ENCODE data around the gene SALL4. TPM values are rescaled to one million over a fixed set of nuclear protein-coding genes. Genes with fewer than 3 reads are reported as not detected.

The SALL4 gene
- total and polyA plus RNA-seq, 4 donors = 0.06 to 3.8 (median 0.43) TPM

DNA sequence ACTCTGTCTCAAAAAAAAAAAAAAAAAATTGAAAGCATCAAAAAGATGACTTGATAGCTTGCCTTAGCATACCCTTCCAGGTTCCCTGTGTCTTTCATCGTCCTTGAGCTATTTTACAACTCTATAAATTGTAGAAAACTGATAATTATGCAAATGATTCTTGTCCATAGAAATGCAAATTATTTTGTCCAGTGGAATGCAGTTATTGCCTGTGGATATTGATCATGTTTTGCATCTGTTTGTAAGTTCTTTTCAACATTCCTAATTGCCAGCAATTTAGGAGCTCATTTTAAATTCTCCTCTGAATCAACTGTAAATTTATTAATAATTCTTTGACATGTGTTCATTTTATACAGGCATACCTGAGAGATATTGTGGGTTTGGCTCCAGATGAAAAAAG lies 27.1 kb downstream of the SALL4 start:
- H3K27ac ChIP-seq (ENCODE audit: low read depth in 1 of 2, low read length in 1 of 2) = no peak overlapping the region
- DNase-seq (no peak), ATAC-seq (ENCODE audit: insufficient read depth, low FRiP score) (no peak)
- H3K9ac ChIP-seq (ENCODE audit: insufficient read depth in 1 of 2, low read length in 2 of 2) = no peak overlapping the region
- no peaks in the 10 kb centered on the region for H3K4me1 ChIP-seq (ENCODE audit: control insufficient read depth in 5 of 5, insufficient read depth in 5 of 5, low read length in 5 of 5)
- TF ChIP-seq, protein P1, sequence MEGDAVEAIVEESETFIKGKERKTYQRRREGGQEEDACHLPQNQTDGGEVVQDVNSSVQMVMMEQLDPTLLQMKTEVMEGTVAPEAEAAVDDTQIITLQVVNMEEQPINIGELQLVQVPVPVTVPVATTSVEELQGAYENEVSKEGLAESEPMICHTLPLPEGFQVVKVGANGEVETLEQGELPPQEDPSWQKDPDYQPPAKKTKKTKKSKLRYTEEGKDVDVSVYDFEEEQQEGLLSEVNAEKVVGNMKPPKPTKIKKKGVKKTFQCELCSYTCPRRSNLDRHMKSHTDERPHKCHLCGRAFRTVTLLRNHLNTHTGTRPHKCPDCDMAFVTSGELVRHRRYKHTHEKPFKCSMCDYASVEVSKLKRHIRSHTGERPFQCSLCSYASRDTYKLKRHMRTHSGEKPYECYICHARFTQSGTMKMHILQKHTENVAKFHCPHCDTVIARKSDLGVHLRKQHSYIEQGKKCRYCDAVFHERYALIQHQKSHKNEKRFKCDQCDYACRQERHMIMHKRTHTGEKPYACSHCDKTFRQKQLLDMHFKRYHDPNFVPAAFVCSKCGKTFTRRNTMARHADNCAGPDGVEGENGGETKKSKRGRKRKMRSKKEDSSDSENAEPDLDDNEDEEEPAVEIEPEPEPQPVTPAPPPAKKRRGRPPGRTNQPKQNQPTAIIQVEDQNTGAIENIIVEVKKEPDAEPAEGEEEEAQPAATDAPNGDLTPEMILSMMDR (IDR thresholded peaks at IDR 0.05; ENCODE audit: control extremely low read depth, extremely low read depth) = no peak
- WGBS, 2 donors = 84 to 97% methylated on average over 1 of the region's 1 CpG
- H3K9me3 ChIP-seq (ENCODE audit: control insufficient read depth in 4 of 4, insufficient read depth in 3 of 4, low read length in 3 of 4) = peaks cover 0 to 4% (median 0%) of the 10 kb centered on the region in 4 donors
- no peak overlapping the region for H3K4me3 ChIP-seq
- peaks cover 0 to 2% (median 0%) of the 10 kb centered on the region in 4 donors for H3K36me3 ChIP-seq (ENCODE audit: control insufficient read depth in 4 of 4, insufficient read depth in 4 of 4, low read length in 4 of 4)
- H3K27me3 ChIP-seq (ENCODE audit: control insufficient read depth in 3 of 3, insufficient read depth in 3 of 3, low read length in 2 of 3) = no peaks in the 10 kb centered on the region

DNA sequence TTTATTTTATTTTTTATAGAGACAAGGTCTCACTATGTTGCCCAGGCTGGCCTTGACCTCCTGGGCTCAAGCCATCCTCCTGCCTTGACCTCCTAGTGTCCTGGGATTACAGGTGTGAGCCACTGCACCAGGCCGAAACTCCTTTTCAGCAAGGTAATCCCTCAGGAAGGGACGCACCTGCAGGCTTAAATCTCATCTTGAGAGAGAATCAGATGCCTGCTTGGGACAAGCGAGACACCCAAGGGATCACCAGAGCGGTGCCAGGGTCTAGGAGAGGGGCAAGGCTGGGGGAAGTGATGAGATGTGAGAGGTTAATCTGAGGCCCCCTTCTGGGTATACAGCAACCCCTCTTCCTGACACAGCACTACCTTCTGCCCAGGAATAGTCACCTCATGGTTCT lies 30.1 kb downstream of the SALL4 start:
- no peaks in the 10 kb centered on the region for H3K9me3 ChIP-seq (ENCODE audit: control insufficient read depth in 4 of 4, insufficient read depth in 3 of 4, low read length in 3 of 4)
- ATAC-seq (ENCODE audit: insufficient read depth, low FRiP score) (no peak), DNase-seq (no peak)
- TF ChIP-seq, protein P1 (IDR thresholded peaks at IDR 0.05; ENCODE audit: control extremely low read depth, extremely low read depth) = no peak
- WGBS, 2 donors = 94 to 95% methylated on average over 4 of the region's 4 CpGs
- H3K9ac ChIP-seq (ENCODE audit: insufficient read depth in 1 of 2, low read length in 2 of 2) = no peak overlapping the region
- no peaks in the 10 kb centered on the region for H3K36me3 ChIP-seq (ENCODE audit: control insufficient read depth in 4 of 4, insufficient read depth in 4 of 4, low read length in 4 of 4)
- H3K4me1 ChIP-seq (ENCODE audit: control insufficient read depth in 5 of 5, insufficient read depth in 5 of 5, low read length in 5 of 5) = no peaks in the 10 kb centered on the region
- H3K27me3 ChIP-seq (ENCODE audit: control insufficient read depth in 3 of 3, insufficient read depth in 3 of 3, low read length in 2 of 3) = no peaks in the 10 kb centered on the region
- no peak overlapping the region for H3K4me3 ChIP-seq
- H3K27ac ChIP-seq (ENCODE audit: low read depth in 1 of 2, low read length in 1 of 2) = no peak overlapping the region

GRCh38 chr20:51769976-51770615 lies 32.2 kb downstream of the SALL4 start:
- TF ChIP-seq, protein P1 (IDR thresholded peaks at IDR 0.05; ENCODE audit: control extremely low read depth, extremely low read depth) = no peak
- DNase-seq (peak in 1 of 3 donors; percentile 44), ATAC-seq (ENCODE audit: insufficient read depth, low FRiP score) (no peak)
- H3K4me1 ChIP-seq (ENCODE audit: control insufficient read depth in 5 of 5, insufficient read depth in 5 of 5, low read length in 5 of 5) = no peaks in the 10 kb centered on the region
- no peak overlapping the region for H3K4me3 ChIP-seq
- H3K36me3 ChIP-seq (ENCODE audit: control insufficient read depth in 4 of 4, insufficient read depth in 4 of 4, low read length in 4 of 4) = no peaks in the 10 kb centered on the region
- no peaks in the 10 kb centered on the region for H3K27me3 ChIP-seq (ENCODE audit: control insufficient read depth in 3 of 3, insufficient read depth in 3 of 3, low read length in 2 of 3)
- H3K9me3 ChIP-seq (ENCODE audit: control insufficient read depth in 4 of 4, insufficient read depth in 3 of 4, low read length in 3 of 4) = no peaks in the 10 kb centered on the region
- 86 to 88% methylated on average over 9 of the region's 9 CpGs for WGBS, 2 donors
- no peak overlapping the region for H3K9ac ChIP-seq (ENCODE audit: insufficient read depth in 1 of 2, low read length in 2 of 2)
- no peak overlapping the region for H3K27ac ChIP-seq (ENCODE audit: low read depth in 1 of 2, low read length in 1 of 2)
